H9 (cell line): ENCODE data around the gene TTC24. TPM values are rescaled to one million over a fixed set of nuclear protein-coding genes. Genes with fewer than 3 reads are reported as not detected.

Experiments used
- DNase-seq: peaks from one replicate; pipeline ENCODE4 v3.0.0-alpha.2; 2017
- H2AFZ ChIP-seq: one replicate; pipeline ENCODE4 v1.6.1; 2013; ENCODE audit warnings: mild to moderate bottlenecking, low read length, control low read depth, moderate library complexity
- H2AK5ac ChIP-seq: 2 replicates; pipeline ENCODE4 v1.6.1; 2013; ENCODE audit warnings: low read length, control low read depth, mixed read lengths; ENCODE audit not compliant: insufficient read length
- H2BK120ac ChIP-seq: one replicate; pipeline ENCODE4 v1.6.1; 2013; ENCODE audit warnings: low read depth, mild to moderate bottlenecking, low read length, control low read depth, inconsistent platforms; ENCODE audit not compliant: poor library complexity, severe bottlenecking
- H2BK12ac ChIP-seq: 2 replicates; pipeline ENCODE4 v1.6.1; 2013; ENCODE audit warnings: low read length, control low read depth, mixed read lengths, low read depth; ENCODE audit not compliant: insufficient read length
- H2BK15ac ChIP-seq: 2 replicates; pipeline ENCODE4 v1.6.1; 2013; ENCODE audit warnings: low read depth, low read length, control low read depth
- H2BK20ac ChIP-seq: one replicate; pipeline ENCODE4 v1.6.1; 2013; ENCODE audit warnings: low read depth, mild to moderate bottlenecking, low read length, control low read depth, inconsistent platforms; ENCODE audit not compliant: poor library complexity, severe bottlenecking
- H2BK5ac ChIP-seq: 2 replicates; pipeline ENCODE4 v1.6.1; 2013; ENCODE audit warnings: low read length, control low read depth, mixed read lengths; ENCODE audit not compliant: insufficient read length
- H3K14ac ChIP-seq: 2 replicates; pipeline ENCODE4 v1.6.1; 2013; ENCODE audit warnings: low read length, control low read depth; ENCODE audit not compliant: insufficient read depth
- H3K18ac ChIP-seq: 2 replicates; pipeline ENCODE4 v1.6.1; 2013; ENCODE audit warnings: low read depth, mild to moderate bottlenecking, mixed read lengths, low read length, control low read depth; ENCODE audit not compliant: insufficient read length
- H3K23ac ChIP-seq: 2 replicates; pipeline ENCODE4 v1.6.1; 2013; ENCODE audit warnings: low read length, control low read depth, mixed read lengths, low read depth; ENCODE audit not compliant: insufficient read length
- H3K23me2 ChIP-seq: 2 replicates; pipeline ENCODE4 v1.6.1; 2013; ENCODE audit warnings: low read depth, mild to moderate bottlenecking, mixed read lengths, low read length, control low read depth; ENCODE audit not compliant: insufficient read length, poor library complexity, severe bottlenecking
- H3K27ac ChIP-seq: 2 replicates; pipeline ENCODE4 v1.5.1; 2013; ENCODE audit warnings: low read length, control low read depth, mixed read lengths, low read depth; ENCODE audit not compliant: insufficient read length
- H3K27me3 ChIP-seq: 2 replicates; pipeline ENCODE4 v1.6.1; 2013; ENCODE audit warnings: low read length, control low read depth, inconsistent platforms; ENCODE audit not compliant: insufficient read depth
- H3K4ac ChIP-seq: 2 replicates; pipeline ENCODE4 v1.6.1; 2013; ENCODE audit warnings: low read depth, mild to moderate bottlenecking, control low read depth, inconsistent platforms, low read length, moderate library complexity
- H3K4me1 ChIP-seq: 2 replicates; pipeline ENCODE4 v1.6.1; 2013; ENCODE audit warnings: low read length, control low read depth, inconsistent platforms; ENCODE audit not compliant: insufficient read depth
- H3K4me2 ChIP-seq: 2 replicates; pipeline ENCODE4 v1.6.1; 2013; ENCODE audit warnings: low read length, control low read depth, mixed read lengths; ENCODE audit not compliant: insufficient read length, insufficient read depth
- H3K56ac ChIP-seq: 2 replicates; pipeline ENCODE4 v1.6.1; 2013; ENCODE audit warnings: low read depth, mild to moderate bottlenecking, mixed read lengths, low read length, control low read depth; ENCODE audit not compliant: insufficient read length
- H3K79me1 ChIP-seq: 2 replicates; pipeline ENCODE4 v1.6.1; 2013; ENCODE audit warnings: low read depth, mild to moderate bottlenecking, moderate library complexity, low read length, control low read depth, inconsistent platforms; ENCODE audit not compliant: insufficient read depth, poor library complexity, severe bottlenecking
- H3K79me2 ChIP-seq: 2 replicates; pipeline ENCODE4 v1.6.1; 2013; ENCODE audit warnings: low read length, control low read depth, inconsistent platforms; ENCODE audit not compliant: insufficient read depth
- H3K9ac ChIP-seq: 2 replicates; pipeline ENCODE4 v1.6.1; 2013; ENCODE audit warnings: low read length, control low read depth, mixed read lengths; ENCODE audit not compliant: insufficient read length; ENCODE audit errors: extremely low read depth
- H3K9me3 ChIP-seq: one replicate; pipeline ENCODE4 v1.6.1; 2013; ENCODE audit warnings: low read depth, low read length, inconsistent platforms; ENCODE audit not compliant: control insufficient read depth
- H3T11ph ChIP-seq: one replicate; pipeline ENCODE4 v1.6.1; 2013; ENCODE audit warnings: mild to moderate bottlenecking, low read length, control low read depth, inconsistent platforms
- H4K20me1 ChIP-seq: one replicate; pipeline ENCODE4 v1.6.1; 2013; ENCODE audit not compliant: control insufficient read depth, insufficient read length, insufficient read depth
- H4K5ac ChIP-seq: 2 replicates; pipeline ENCODE4 v1.6.1; 2013; ENCODE audit warnings: low read depth, mild to moderate bottlenecking, mixed read lengths, low read length, control low read depth; ENCODE audit not compliant: insufficient read length
- H4K8ac ChIP-seq: replicated peaks from 2 replicates; pipeline ENCODE4 v1.6.1; 2013; ENCODE audit warnings: low read length, control low read depth, mixed read lengths, low read depth; ENCODE audit not compliant: insufficient read length
- H4K91ac ChIP-seq: 2 replicates; pipeline ENCODE4 v1.6.1; 2013; ENCODE audit warnings: low read depth, mild to moderate bottlenecking, moderate library complexity, mixed read lengths, low read length, control low read depth; ENCODE audit not compliant: insufficient read length
- H3K27ac Mint-ChIP-seq, 3 experiments: 2 replicates in 2 of 3; 3 replicates in 1 of 3; pipeline ENCODE4 v1.8.0; 2020 to 2021; ENCODE audit warnings: mixed read lengths in 3 of 3, mild to moderate bottlenecking in 1 of 3, moderate library complexity in 1 of 3
- H3K27me3 Mint-ChIP-seq: 2 replicates; pipeline ENCODE4 v1.8.0; 2021; ENCODE audit warnings: low read depth, mild to moderate bottlenecking, moderate library complexity, mixed read lengths
- H3K36me3 Mint-ChIP-seq, 3 experiments: 2 replicates in 2 of 3; 3 replicates in 1 of 3; pipeline ENCODE4 v1.8.0; 2020 to 2021; ENCODE audit warnings: low read depth in 3 of 3, mixed read lengths in 3 of 3; ENCODE audit not compliant: insufficient read depth in 1 of 3
- H3K4me1 Mint-ChIP-seq, 2 experiments: 2 replicates each; pipeline ENCODE4 v1.8.0; 2020; ENCODE audit warnings: mixed read lengths in 2 of 2
- H3K4me3 Mint-ChIP-seq, 2 experiments: 2 replicates in 1 of 2; 3 replicates in 1 of 2; pipeline ENCODE4 v1.8.0; 2020 to 2021; ENCODE audit warnings: mild to moderate bottlenecking in 2 of 2, mixed read lengths in 2 of 2, moderate library complexity in 1 of 2
- H3K9me3 Mint-ChIP-seq, 2 experiments: 2 replicates in 1 of 2; 3 replicates in 1 of 2; pipeline ENCODE4 v1.8.0; 2020; ENCODE audit warnings: mild to moderate bottlenecking in 2 of 2, mixed read lengths in 2 of 2, moderate library complexity in 1 of 2
- CTCF ChIP-seq: fragments of 200-600 bp; sonication (generic); conservative IDR thresholded peaks from 3 replicates; pipeline ENCODE4 v1.8.0; 2021; ENCODE audit warnings: antibody characterized with exemption, mild to moderate bottlenecking
- WGBS: extraction: QIAGEN DNeasy Blood & Tissue Kit; methylation state at CpG from one replicate; pipeline ENCODE4 v1.1.7; 2013; ENCODE audit warnings: missing lambda C conversion rate, low lambda C conversion rate, mixed read lengths; ENCODE audit not compliant: insufficient read length; ENCODE audit errors: extremely low coverage; 5-methylcytosine and 5-hydroxymethylcytosine counted together
- total RNA-seq: library from RNA; stranded (reverse); gene quantifications from 2 replicates; pipeline ENCODE4 v1.2.1, GENCODE V29; 2021

TTC24 gene
- total RNA-seq, 1 experiment from 2014 or later: 0.26 TPM

DNA sequence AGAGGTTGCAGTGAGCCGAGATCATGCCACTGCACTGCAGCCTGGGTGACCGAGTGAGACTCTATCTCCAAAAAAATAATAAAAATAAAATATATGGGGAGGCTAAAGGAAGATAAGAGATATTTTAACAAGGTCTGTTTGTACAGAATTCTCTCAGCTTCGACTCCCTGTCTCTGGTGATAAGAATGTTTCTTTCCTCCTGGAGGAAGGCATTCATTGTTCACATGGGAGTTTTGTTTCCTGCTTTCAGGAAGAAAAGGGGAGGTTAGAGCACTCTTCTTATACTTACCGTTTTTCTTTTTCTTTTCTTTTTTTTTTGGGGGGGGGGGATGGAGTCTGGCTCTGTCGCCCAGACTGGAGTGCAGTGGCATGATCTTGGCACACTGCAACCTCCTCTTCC is 10.0 kb downstream of the TTC24 start:
- Histone ChIP-seq H2AFZ (no peak overlapping the region), H3K4me1 (no peaks in the 10 kb centered on the region; the same call in 1 of the 2 replicates), H4K91ac (no peak overlapping the region), H3K14ac (no peak overlapping the region), H4K8ac (no peak overlapping the region), H3T11ph (no peak overlapping the region), H3K9ac (no peak overlapping the region), H3K4ac (no peak overlapping the region), H3K4me2 (no peak overlapping the region), H4K20me1 (peaks cover 2% of the 10 kb centered on the region), H4K5ac (no peak overlapping the region), H2AK5ac (no peak overlapping the region), H2BK20ac (no peak overlapping the region), H3K27ac (no peak overlapping the region), H3K23ac (no peak overlapping the region), H3K56ac (no peak overlapping the region), H2BK15ac (no peak overlapping the region), H3K79me2 (no peaks in the 10 kb centered on the region), H2BK12ac (no peak overlapping the region), H2BK5ac (no peak overlapping the region), H3K9me3 (no peaks in the 10 kb centered on the region), H3K27me3 (no peaks in the 10 kb centered on the region; the same call in 1 of the 2 replicates), H3K79me1 (no peaks in the 10 kb centered on the region), H3K18ac (no peak overlapping the region), H3K23me2 (peaks cover 3% of the 10 kb centered on the region), H2BK120ac (no peak overlapping the region)
- Mint-ChIP-seq H3K27me3 (0 out of 2 replicates have a peak, but pooled peaks cover 2% of the 10 kb centered on the region), H3K4me1 (peaks cover 24 to 29% of the 10 kb centered on the region in 2 experiments), H3K9me3 (no peaks in the 10 kb centered on the region), H3K27ac (no peak overlapping the region), H3K36me3 (peaks cover 6 to 23% (median 13%) of the 10 kb centered on the region in 3 experiments; a peak in 6 of 7 replicates), H3K4me3 (no peak overlapping the region)
- no peak for TF ChIP-seq CTCF
- DNase-seq: no peak
- no CpG with 5 or more reads among the region's 5 CpGs for WGBS
